WTC11 (cell line): ENCODE data around the gene UNC5A.

ENCODE experiments used
- ATF2 ChIP-seq: sonication (generic); formaldehyde crosslinking; IDR thresholded peaks from 2 replicates; pipeline ENCODE4 v1.8.1; 2022; ENCODE audit warnings: low read depth, missing genetic modification reagents, borderline replicate concordance
- CBFB ChIP-seq: sonication (generic); formaldehyde crosslinking; IDR thresholded peaks from 2 replicates; pipeline ENCODE4 v1.8.1; 2022; ENCODE audit warnings: mild to moderate bottlenecking, low read depth, missing genetic modification reagents
- GRHL2 ChIP-seq: fragments of 250-450 bp; sonication (Bioruptor Pico); IDR thresholded peaks from 2 replicates; pipeline ENCODE4 v1.8.0; 2022; ENCODE audit warnings: mild to moderate bottlenecking, moderate library complexity; ENCODE audit not compliant: insufficient replicate concordance, severe bottlenecking
- NFYB ChIP-seq: sonication (generic); formaldehyde crosslinking; conservative IDR thresholded peaks from 2 replicates; pipeline ENCODE4 v1.8.0; 2022; ENCODE audit warnings: low read depth, missing genetic modification reagents
- NR2C2 ChIP-seq: sonication (generic); formaldehyde crosslinking; IDR thresholded peaks from 2 replicates; pipeline ENCODE4 v1.8.0; 2022; ENCODE audit warnings: mild to moderate bottlenecking, missing genetic modification reagents
- TEAD1 ChIP-seq: sonication (generic); formaldehyde crosslinking; IDR thresholded peaks from 2 replicates; pipeline ENCODE4 v1.8.0; 2022; ENCODE audit warnings: mild to moderate bottlenecking, missing genetic modification reagents
- ZBTB21 ChIP-seq: sonication (generic); formaldehyde crosslinking; IDR thresholded peaks from 2 replicates; pipeline ENCODE4 v1.8.1; 2023; ENCODE audit warnings: mild to moderate bottlenecking, missing genetic modification reagents, borderline replicate concordance
- TF ChIP-seq, protein P1 (sequence below): fragments of 200-600 bp; IDR thresholded peaks from 2 replicates; pipeline ENCODE4 v1.8.0; 2022; ENCODE audit warnings: antibody characterized with exemption
- TF ChIP-seq, protein P2 (sequence below): sonication (generic); formaldehyde crosslinking; conservative IDR thresholded peaks from 2 replicates; pipeline ENCODE4 v1.8.1; 2022; ENCODE audit warnings: mild to moderate bottlenecking, missing genetic modification reagents
- TF ChIP-seq, protein P3 (sequence below): sonication (generic); formaldehyde crosslinking; IDR thresholded peaks from 2 replicates; pipeline ENCODE4 v1.8.0; 2022; ENCODE audit warnings: mild to moderate bottlenecking, missing genetic modification reagents
- TF ChIP-seq, protein P4 (sequence below): sonication (generic); formaldehyde crosslinking; IDR thresholded peaks from 2 replicates; pipeline ENCODE4 v1.8.1; 2023; ENCODE audit warnings: mild to moderate bottlenecking, moderate library complexity, missing genetic modification reagents

- TF ChIP-seq, protein P1, sequence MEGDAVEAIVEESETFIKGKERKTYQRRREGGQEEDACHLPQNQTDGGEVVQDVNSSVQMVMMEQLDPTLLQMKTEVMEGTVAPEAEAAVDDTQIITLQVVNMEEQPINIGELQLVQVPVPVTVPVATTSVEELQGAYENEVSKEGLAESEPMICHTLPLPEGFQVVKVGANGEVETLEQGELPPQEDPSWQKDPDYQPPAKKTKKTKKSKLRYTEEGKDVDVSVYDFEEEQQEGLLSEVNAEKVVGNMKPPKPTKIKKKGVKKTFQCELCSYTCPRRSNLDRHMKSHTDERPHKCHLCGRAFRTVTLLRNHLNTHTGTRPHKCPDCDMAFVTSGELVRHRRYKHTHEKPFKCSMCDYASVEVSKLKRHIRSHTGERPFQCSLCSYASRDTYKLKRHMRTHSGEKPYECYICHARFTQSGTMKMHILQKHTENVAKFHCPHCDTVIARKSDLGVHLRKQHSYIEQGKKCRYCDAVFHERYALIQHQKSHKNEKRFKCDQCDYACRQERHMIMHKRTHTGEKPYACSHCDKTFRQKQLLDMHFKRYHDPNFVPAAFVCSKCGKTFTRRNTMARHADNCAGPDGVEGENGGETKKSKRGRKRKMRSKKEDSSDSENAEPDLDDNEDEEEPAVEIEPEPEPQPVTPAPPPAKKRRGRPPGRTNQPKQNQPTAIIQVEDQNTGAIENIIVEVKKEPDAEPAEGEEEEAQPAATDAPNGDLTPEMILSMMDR: no peak
- TF ChIP-seq CBFB (CRISPR knock-in tag): no peak
- no peak for TF ChIP-seq TEAD1 (CRISPR knock-in tag)
- TF ChIP-seq GRHL2: no peak
- TF ChIP-seq, protein P2, sequence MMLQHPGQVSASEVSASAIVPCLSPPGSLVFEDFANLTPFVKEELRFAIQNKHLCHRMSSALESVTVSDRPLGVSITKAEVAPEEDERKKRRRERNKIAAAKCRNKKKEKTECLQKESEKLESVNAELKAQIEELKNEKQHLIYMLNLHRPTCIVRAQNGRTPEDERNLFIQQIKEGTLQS (CRISPR knock-in tag): no peak
- no peak for TF ChIP-seq NR2C2 (CRISPR knock-in tag)
- TF ChIP-seq, protein P3, sequence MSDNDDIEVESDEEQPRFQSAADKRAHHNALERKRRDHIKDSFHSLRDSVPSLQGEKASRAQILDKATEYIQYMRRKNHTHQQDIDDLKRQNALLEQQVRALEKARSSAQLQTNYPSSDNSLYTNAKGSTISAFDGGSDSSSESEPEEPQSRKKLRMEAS (CRISPR knock-in tag): no peak
- no peak for TF ChIP-seq ZBTB21
- TF ChIP-seq, protein P4, sequence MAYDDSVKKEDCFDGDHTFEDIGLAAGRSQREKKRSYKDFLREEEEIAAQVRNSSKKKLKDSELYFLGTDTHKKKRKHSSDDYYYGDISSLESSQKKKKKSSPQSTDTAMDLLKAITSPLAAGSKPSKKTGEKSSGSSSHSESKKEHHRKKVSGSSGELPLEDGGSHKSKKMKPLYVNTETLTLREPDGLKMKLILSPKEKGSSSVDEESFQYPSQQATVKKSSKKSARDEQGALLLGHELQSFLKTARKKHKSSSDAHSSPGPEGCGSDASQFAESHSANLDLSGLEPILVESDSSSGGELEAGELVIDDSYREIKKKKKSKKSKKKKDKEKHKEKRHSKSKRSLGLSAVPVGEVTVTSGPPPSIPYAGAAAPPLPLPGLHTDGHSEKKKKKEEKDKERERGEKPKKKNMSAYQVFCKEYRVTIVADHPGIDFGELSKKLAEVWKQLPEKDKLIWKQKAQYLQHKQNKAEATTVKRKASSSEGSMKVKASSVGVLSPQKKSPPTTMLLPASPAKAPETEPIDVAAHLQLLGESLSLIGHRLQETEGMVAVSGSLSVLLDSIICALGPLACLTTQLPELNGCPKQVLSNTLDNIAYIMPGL (CRISPR knock-in tag): no peak
- TF ChIP-seq NFYB (CRISPR knock-in tag): no peak
- no peak for TF ChIP-seq ATF2
Observed at GRCh38 chr5:176800024-176800423, 10.3 kb upstream of the UNC5A start.
